Hippocampal formation (tissue), 2 donors: ENCODE measurements around the gene PLEKHG2.
A peak's percentile ranks its signal among the peaks of the same experiment; 100 is the strongest.
"Not testable (repeated sequence)": the region's sequence is repeated elsewhere in the genome, so short reads cannot be mapped to it uniquely, and the experiment has no call there.

Source experiments
- DNase-seq, 2 donors: peaks; one replicate each; lab custom pipeline; 2025; lab: John Stamatoyannopoulos, UW

The PLEKHG2 gene

DNA sequence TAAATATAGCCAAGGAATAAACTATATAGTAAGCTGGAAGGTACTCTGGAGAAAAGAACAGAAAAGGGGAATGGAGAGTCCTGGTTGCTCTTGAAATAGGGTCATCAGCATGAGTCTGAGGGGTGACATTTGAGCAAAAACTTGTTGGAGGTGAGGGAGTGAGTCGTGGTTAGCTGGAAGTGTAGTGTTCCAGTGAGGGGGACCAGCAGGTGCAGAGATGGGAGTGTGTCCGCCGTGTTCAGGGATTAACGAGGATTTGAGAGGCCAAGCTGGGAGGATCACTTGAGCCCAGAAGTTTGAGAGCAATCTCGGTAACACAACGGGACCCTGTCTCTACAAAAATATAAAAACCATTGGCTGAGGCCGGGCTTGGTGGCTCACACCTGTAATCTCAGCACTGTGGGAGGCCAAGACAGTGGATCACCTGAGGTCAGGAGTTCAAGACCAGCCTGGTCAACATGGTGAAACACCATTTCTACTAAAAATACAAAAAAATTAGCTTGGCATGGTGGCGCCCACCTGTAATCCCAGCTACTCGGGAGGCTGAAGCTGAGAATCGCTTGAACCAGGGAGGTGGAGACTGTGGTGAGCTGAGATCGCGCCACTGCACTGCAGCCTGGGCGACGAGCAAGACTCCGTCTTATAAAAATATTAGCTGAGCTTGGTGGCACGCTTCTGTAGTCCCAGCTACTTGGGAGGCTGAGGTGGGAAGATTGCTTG, 34.1 kb downstream of the PLEKHG2 start:
- DNase-seq: no peak

DNA sequence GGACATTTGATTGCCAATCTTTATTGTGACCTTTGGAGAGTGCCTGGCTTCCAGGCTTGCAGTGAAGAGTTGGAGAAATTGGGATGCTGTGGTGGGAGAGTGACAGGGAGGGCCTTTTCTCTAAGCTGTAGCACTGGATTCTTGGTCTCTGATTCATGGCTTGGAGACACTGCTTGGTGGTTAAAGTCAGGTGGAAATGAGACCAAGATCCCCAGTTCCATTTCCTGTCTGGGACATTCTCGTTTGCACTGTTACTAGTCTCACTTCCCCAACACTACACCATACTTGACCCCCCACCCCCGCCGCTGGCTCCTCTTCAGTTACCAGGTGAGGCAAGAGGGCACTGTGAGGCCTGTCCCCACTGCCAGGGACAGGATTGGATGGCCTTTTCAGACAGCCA, 35.8 kb downstream of the PLEKHG2 start:
- DNase-seq: no peak

DNA sequence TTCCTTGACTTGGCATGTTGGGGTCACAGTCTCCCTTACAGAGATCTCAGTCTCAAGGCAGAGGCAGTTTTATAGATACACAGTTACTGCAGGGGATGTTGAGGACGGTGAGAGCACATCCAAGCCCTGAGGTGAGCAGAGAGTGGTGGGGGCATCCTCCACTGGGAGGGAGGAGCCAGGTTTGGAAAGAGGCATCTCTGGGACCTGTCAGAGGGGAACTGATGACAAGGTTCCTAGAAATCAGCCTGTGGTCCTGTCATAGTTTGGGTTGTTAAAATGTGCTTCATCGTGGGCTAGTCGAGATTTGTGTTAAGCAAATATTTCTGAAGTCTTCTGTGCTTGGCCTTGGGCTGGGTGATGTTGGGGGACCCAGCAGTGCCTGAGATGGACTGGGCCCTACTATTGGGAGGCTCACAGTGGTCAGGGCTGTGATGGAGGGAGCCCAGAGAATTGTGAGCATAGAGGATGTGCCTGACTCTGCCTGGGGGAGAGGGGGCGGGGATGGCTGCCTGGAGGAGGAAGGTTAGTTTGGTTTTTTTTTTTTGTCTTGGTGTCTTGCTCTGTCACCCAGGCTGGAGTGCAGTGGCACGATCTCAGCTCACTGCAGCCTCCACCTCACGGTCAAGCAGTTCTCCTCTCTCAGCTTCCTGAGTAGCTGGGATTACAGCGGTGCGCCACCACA, 36.8 kb downstream of the PLEKHG2 start:
- DNase-seq: no peak

GRCh38 chr19:39451257-39451656, 38.8 kb downstream of the PLEKHG2 start:
- not testable (repeated sequence) for DNase-seq

GRCh38 chr19:39463403-39463802, 50.9 kb downstream of the PLEKHG2 start:
- no peak for DNase-seq

DNA sequence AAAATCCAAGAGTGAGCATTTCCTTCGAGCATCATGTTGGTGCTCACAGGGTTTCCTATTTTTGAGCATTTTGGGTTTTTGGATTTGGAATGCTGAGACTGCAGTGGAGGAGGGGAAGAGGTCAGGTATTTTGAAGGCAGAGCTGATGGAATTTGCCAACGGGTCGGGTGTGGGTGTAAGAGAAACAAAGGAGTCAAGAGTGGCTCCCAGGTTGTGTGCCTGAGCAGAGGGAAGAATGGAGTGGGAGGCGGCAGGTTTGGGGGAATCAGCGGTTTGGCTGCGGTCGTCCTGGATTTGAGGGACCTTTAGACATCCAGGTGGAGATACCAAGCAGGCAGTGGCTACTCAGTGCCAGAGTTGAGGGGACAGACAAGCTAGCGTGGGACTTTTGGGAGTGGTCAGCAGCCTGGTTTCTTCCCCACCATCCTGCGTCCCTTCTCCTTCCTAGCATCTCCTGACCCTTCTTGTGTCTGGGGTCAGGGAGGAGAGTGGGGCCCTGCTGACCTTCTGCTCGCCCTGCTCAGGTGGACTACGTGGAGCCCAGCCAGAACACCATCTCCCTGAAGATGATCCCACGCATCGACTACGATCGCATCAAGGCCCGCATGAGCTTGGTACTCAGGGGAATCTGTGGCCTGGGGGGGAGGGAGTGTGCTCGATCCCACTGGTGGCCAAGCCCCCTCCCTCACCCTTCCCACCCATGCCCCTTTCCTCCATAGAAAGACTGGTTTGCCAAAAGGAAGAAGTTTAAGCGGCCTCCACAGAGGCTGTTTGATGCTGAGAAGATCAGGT, 53.7 kb downstream of the PLEKHG2 start:
- DNase-seq: no peak

DNA sequence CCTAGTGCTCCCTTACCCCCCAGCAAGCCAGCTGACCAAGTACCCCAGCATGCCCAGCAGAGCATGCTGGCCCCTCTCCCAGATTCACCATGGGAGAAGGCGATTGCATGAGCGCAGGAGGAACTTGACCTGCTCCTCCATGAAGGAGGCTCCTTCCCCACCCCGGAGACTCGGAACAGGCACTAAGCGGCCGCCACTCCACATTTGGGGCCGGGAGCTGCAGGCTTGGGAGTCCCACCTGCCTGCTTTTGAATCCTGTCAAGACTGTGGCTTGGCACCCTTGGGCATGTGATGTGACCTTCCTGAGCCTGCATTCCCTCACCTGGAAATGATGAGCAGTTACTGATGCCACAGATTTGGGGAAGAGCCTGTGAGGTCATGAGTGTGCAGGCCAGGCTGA, 55.5 kb downstream of the PLEKHG2 start:
- DNase-seq: no peak

- no peak for DNase-seq
Observed at GRCh38 chr19:39469036-39469435, 56.6 kb downstream of the PLEKHG2 start.

DNA sequence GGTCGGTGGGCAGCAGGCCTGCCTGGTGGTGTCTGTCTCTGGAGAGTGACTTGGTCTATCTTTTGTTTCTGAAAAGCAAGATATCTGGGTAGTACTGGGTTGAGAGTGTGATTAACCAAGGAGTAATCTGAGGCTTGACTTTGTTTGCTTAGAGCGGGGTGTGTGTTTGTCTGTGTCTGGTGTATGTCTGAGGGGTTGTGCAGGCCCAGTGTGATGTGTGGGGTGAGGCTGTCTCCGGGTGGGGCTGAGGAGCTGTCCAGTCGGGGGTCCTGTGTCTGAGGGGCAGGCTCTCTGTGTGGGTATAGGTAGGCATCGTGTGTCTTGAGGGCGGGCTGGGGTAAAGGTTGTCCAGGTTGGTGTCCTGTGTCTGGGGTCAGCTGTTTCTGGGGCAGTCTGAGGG, 57.1 kb downstream of the PLEKHG2 start:
- no peak for DNase-seq

GRCh38 chr19:39470724-39471339, 58.4 kb downstream of the PLEKHG2 start:
- DNase-seq: no peak

DNA sequence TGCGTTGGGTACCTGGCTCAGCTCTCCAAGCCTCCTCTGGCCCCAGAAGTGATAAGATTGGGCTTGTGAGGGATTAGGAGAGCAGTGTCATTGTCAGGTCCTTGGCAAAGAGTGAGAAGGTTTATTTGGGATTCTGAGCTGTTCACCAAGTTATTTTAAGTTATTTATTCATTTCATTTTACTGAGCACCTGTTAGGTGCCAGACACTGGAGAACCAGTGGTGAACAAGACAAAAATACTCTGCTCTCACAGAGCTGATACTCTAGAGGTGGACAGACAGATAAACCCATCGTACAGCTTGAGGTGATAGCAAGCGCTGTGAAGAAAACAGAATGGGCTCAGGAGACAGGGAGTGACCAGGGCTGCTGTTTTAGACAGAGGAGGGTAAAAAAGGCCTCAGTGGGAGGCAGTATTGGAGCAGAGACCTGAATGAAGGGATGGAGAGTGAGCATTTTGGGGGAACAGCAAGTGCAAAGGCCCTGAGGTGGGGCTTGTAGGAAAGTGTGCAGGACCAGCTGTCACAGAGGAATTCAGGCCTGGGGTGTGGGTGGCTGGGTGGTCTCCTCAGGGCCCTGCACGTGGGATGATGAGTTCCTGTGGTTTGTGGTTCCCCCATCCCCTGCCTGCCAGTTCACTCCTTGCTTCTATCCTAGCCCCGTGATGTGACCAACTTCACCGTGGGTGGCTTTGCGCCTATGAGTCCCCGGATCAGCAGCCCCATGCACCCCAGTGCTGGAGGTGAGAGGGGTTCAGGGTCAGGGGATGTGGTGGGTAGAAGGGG, 59.5 kb downstream of the PLEKHG2 start:
- DNase-seq: no peak

DNA sequence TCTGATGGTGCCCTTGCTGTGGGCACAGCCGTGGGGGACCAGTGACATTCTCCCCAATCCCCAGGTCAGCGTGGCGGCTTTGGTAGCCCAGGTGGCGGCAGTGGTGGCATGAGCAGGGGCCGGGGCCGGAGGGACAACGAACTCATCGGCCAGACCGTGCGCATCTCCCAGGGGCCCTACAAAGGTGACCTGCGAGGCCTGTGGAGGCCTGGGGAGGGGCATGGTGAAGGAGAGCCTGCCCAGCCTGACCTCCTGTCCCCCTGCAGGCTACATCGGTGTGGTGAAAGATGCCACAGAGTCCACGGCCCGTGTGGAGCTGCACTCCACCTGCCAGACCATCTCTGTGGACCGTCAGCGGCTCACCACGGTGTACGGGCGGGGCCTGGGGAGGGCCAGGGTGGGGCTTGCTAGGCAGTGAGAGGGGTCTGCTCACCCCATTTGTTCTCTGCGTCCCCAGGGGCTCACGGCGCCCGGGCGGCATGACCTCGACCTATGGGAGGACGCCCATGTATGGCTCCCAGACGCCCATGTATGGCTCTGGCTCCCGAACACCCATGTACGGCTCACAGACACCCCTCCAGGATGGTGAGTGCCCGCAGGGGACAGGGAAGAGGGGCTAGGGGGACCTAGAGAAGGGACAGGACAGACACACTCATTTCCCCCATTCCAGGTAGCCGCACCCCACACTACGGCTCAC, 60.4 kb downstream of the PLEKHG2 start:
- no peak for DNase-seq

GRCh38 chr19:39473443-39473960, 61.0 kb downstream of the PLEKHG2 start:
- no peak for DNase-seq

DNA sequence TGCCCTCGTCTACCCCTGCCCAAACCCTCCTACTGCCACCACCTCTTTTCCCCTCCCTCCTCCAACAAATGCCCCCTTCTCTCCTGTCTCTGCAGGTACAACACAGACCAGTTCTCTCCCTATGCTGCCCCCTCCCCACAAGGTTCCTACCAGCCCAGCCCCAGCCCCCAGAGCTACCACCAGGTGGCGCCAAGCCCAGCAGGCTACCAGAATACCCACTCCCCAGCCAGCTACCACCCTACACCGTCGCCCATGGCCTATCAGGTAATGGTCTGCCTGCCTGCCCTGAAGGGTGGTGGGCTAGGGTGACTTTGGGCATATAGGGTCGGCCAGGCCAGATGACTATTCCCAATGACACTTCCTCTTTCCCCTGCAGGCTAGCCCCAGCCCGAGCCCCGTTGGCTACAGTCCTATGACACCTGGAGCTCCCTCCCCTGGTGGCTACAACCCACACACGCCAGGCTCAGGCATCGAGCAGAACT, 61.7 kb downstream of the PLEKHG2 start:
- peak in 1 of 2 donors; percentile 20 for DNase-seq

GRCh38 chr19:39475748-39476147, 63.3 kb downstream of the PLEKHG2 start:
- no peak for DNase-seq
